ENCODE results near the gene HTR4.

The HTR4 gene

DNA sequence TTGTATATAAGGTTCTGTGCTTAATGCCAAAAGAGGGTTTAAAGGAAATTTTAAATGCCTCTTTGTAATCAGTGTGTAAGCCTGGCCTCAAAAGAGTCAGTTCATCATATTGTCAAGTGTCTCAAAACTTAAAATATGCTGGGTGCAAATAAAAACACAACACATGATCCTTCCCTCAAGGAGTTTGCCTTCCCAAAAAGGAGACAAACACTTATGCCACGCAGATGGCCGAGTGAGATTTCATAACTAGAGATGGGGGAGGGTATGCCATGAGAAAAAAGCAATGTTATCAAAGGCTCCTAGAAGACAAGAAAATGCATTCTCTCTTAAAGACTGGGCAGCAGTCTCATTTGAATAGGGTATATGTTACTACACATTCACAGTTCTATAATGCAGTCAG, 215.4 kb downstream of the HTR4 start:
- no peak for DNase-seq (ENCODE audit: low read depth in 1 of 2, low spot score in 1 of 2)

DNA sequence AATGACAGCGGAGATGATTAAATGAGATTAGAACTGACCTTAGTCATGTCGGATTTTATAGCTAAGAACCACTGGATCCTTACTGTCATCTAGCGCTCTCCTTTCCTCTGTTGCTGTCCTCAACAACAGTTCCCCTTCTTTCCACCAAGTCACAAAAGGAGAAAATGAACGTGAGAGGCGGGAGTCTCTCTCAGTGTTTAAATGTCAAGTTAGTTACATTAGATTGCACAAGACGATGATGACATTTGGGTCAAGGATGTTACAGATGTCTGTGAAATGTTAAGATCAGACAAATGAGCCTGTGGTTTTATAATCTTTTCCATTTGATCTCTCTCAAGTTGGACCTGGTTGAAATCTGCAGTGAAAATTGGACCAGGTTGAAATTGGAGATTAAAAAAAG, 217.1 kb downstream of the HTR4 start:
- no peak for DNase-seq (ENCODE audit: low read depth in 1 of 2, low spot score in 1 of 2)

DNA sequence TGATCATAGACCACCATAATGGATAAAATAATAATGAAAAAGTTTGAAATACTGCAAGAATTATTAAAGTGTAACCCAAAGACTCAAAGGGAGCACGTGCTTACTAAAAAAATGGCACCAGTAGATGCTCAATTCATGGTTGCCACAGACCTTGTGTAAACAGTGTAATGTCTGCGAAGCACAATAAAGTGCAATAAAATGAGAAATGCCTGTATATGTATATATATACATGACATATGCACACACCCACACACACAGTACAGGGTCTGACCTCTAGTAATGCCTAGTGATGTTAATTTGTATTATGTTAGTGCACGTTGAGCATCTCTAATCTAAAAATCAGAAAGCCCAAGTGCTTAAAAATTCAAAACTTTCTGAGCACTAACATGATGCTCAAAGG, 218.3 kb downstream of the HTR4 start:
- DNase-seq (ENCODE audit: low read depth in 1 of 2, low spot score in 1 of 2): no peak

DNA sequence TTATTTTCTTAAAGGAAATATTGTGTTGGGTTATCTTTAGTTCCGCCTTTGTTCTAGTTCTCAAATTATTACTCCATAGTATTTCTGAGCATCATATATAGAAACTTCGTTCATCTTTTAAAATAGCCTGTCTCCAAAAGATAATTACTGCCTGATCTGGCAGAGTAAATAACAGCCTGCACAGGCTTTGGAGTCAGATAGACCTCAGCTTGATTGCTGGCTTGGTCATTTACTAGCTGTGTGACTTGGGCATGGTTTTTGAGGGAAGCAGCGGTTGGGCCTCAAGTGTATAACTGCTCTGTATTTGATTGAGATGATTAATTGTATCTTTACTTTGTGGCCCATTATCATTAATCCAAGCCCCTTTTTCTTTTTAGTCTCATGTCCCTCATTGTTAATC, 220.5 kb downstream of the HTR4 start:
- DNase-seq (ENCODE audit: low read depth in 1 of 2, low spot score in 1 of 2): no peak
